ENCODE results near the gene BLID.

The BLID gene

DNA sequence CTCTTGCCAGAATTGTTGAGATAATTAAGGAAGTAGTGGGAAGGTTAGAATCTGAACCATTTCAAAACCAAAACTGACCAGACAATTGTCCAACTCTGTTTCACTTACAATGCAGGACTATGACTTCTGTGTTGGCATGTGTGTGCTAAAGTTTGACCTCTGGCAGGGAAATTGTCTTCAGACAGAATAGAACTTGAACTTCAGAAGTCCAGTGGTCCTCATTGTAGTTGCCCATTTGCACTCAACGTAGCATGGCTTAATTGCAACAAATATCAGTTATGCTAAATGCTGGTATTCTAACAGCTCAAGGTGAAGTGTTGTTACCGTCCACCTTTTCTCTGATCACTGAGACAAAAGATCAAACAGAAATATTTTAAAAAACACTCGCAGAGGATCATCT lies 47.2 kb downstream of the BLID start:
- no peak overlapping the region for H3K4me3 ChIP-seq (ENCODE audit: low read depth, low read length)
- no peak overlapping the region for H3K9ac ChIP-seq (ENCODE audit: low read depth, low read length)
- no peaks in the 10 kb centered on the region for H3K27me3 ChIP-seq (ENCODE audit: control insufficient read depth, insufficient read depth, low read length)
- H3K36me3 ChIP-seq (ENCODE audit: control insufficient read depth, insufficient read depth, low read length): no peaks in the 10 kb centered on the region
- H3K4me1 ChIP-seq (ENCODE audit: control insufficient read depth, insufficient read depth, low read length): no peaks in the 10 kb centered on the region
- H3K9me3 ChIP-seq (ENCODE audit: control insufficient read depth, insufficient read depth, low read length): no peaks in the 10 kb centered on the region

DNA sequence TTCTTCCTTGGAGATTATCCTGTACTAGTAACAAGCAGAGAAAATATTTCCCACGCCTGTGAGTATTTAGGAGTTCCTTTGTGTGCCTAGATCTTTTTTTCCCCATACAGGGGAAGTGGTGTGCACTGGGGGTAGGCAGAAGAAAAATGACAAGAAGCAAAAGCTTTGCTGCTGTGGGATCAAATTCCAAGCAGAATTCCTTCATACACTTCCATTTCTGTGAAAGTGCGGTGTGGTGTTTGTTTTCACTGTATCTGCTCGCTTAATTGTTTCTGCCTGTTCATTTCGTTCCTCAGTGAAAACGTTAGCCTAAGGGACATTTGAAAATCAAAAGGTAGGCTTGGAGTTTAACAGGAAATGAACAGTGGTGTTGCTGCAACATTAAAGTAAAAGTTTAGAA lies 47.9 kb downstream of the BLID start:
- H3K27me3 ChIP-seq (ENCODE audit: control insufficient read depth, insufficient read depth, low read length): no peaks in the 10 kb centered on the region
- H3K4me1 ChIP-seq (ENCODE audit: control insufficient read depth, insufficient read depth, low read length): no peaks in the 10 kb centered on the region
- H3K9me3 ChIP-seq (ENCODE audit: control insufficient read depth, insufficient read depth, low read length): no peaks in the 10 kb centered on the region
- H3K9ac ChIP-seq (ENCODE audit: low read depth, low read length): no peak overlapping the region
- no peaks in the 10 kb centered on the region for H3K36me3 ChIP-seq (ENCODE audit: control insufficient read depth, insufficient read depth, low read length)
- no peak overlapping the region for H3K4me3 ChIP-seq (ENCODE audit: low read depth, low read length)

Data from iPS-15b (cell line).